LoVo (cell line): Measurements from ENCODE around the gene PLEKHA7.

ENCODE experiments used
- DNase-seq: peaks from one replicate; pipeline ENCODE4 v3.0.0-alpha.2; 2016; ENCODE audit warnings: low spot score

PLEKHA7 gene

GRCh38 chr11:16773981-16774935 is 240.0 kb downstream of the PLEKHA7 start:
- DNase-seq = no peak

GRCh38 chr11:16772141-16772512 is 242.1 kb downstream of the PLEKHA7 start:
- no peak for DNase-seq

DNA sequence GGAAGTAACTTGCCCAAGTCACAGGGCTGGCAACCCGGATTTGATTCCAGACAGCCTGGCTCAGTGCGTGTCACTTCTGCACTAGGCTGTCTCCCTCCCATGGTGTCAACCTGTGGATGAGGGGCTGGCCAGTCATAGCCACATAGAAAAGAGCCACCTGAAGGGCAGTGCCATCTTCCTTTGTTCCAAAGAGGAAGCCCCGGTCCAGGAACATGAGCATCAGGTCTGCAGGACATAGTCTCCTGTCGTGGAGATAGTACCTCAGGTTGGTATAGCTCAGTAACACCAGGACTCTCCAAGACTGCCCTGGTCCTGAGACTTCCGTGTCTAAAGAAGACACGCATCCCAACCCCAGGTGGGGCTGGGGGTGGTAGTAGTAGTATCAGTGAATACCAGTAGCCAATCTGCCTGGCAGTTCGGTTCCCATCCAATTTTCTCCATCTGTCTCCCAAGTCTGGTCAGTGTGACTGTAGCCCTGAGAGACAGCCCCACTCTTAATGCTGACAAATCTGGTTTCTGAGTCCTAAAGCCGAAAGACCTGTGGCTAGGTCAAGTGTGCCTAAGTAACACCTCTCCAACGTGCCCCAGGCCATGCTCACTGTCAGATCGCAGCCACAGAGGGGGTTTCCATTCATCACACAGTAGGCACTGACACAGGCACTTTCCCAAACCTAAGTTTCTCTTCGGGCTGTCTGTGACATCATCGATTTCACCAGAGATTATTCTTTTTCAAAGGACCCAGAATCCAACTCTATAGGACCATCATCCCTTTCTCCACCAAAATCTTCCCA is 242.7 kb downstream of the PLEKHA7 start:
- DNase-seq = no peak

- no peak for DNase-seq
Measured at GRCh38 chr11:16770016-16770415, 244.2 kb downstream of the PLEKHA7 start.

- DNase-seq = no peak
Measured at GRCh38 chr11:16769386-16769785, 244.8 kb downstream of the PLEKHA7 start.

DNA sequence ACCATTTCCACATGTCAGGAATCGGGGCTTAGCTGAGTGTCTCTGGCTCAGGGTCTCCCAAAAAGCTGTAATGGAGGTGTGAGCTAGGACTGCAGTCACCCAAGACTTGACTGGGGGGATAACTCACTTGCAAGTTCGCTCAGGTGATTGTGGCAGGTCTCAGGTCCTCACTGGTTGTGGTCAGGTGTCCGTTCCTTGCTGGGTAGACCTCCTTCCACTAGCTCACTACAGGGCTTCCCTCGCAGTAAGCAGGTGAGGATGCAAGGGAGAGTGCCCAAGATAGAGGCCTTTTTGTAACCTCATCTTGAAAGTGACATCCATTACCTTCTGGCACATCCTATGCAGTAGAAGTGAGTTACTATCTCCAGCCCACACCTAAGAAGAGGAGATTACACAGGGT is 246.3 kb downstream of the PLEKHA7 start:
- no peak for DNase-seq

DNA sequence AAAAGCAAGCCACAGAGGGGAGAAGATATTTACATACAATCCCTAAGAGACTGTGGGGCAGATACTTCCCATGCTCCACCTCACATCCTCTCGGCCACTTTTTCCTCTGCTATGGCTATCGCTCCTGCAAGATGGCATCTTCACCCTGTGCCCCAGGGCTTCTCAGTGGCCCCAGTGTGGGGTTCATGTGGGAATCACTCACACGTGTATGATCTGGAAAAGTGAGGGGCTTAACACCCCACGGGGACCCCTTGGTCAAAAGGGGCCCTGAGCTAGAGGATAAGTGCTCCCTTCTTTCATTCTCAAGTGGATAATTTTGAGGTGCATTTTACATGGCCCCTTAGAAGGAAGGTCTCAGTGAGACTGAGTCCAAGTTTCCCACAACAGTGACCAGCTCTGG is 247.1 kb downstream of the PLEKHA7 start:
- no peak for DNase-seq

DNA sequence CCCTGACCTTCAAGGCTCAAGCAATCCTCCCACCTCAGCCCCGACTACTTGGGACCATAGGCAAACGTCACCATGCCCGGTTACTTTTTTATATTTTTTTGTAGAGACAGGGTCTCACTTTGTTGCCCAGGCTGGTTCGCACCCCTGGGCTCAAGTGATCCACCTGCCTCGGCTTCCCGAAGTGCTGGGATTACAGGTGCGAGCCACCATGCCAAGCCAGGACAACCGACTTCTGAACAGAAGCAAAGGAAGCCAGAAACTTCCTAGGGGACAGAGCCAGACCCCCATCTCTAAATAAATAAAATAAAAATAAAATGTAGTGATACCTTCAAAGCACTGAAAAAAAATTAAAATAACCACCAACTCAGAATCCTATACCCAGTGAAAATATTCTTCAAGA is 249.3 kb downstream of the PLEKHA7 start:
- DNase-seq = no peak

- DNase-seq = no peak
Measured at GRCh38 chr11:16763746-16764145, 250.5 kb downstream of the PLEKHA7 start.

GRCh38 chr11:16759857-16760508 is 254.2 kb downstream of the PLEKHA7 start:
- no peak for DNase-seq

DNA sequence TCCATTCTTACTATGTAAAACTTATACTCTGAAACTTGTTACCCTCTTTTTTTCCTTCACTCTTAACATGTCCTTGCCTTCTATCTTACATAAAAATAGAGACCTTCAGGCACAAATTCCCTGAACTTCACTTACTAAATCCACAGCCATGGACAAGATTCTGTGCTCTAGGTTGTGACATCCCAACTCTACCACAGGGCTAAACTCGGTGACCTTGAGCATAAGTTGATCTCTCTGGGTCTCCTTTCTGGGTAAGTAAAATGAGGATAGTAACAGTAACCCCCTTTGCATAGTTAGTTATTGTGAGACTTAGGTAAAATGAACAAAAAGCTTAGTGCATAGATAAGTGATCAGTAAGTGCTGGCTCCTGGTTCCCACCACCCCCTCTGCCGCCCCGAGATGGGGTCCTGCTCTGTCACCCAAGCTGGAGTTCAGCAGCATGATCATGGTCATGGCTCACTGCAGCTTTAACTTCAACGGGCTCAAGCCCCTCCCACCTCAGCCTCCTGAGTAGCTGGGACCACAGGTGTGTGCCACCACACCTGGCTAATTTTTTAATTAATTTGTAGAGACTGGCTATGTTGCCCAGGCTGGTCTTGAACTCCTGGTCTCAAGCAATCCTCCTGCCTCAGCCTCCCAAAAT is 255.7 kb downstream of the PLEKHA7 start:
- no peak for DNase-seq

DNA sequence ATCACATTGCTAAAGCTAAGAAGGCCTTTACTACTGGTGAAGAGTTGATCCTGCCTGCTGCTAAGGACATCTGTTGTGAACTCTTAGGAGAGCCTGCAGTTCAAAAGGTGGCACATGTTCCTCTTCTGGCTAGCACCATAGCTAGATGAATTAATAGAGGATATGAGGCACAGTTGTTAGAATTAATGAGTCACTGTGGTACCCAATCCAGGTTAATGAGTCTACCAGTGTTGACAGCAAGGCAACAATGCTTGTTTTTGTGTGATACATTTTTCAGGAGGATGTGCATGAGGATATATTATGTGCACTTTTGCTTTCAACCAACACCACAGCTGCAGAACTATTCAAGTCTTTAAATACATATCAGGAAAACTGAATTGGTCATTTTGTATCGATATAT is 263.8 kb downstream of the PLEKHA7 start:
- DNase-seq = no peak

GRCh38 chr11:16749666-16750065 is 264.5 kb downstream of the PLEKHA7 start:
- no peak for DNase-seq

DNA sequence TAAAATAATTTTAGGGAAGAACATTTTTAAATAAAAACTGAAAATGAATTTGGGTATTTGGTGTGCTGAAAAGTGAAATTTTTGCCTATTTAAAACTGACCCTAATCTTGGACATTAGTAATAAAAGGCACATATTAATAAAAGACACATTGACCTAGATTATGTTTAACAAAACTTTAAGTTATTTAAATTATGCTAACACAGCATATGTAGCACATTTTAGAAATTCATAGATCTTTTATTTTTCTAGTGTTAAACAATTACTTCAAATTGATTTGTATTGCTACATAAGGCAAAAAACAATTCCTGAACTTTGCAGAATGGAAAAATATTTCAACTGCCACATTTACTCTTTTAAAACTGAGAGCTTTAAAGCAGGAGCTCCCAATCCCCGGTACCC is 265.1 kb downstream of the PLEKHA7 start:
- DNase-seq = no peak

- no peak for DNase-seq
Measured at GRCh38 chr11:16745950-16746605, 268.1 kb downstream of the PLEKHA7 start.

DNA sequence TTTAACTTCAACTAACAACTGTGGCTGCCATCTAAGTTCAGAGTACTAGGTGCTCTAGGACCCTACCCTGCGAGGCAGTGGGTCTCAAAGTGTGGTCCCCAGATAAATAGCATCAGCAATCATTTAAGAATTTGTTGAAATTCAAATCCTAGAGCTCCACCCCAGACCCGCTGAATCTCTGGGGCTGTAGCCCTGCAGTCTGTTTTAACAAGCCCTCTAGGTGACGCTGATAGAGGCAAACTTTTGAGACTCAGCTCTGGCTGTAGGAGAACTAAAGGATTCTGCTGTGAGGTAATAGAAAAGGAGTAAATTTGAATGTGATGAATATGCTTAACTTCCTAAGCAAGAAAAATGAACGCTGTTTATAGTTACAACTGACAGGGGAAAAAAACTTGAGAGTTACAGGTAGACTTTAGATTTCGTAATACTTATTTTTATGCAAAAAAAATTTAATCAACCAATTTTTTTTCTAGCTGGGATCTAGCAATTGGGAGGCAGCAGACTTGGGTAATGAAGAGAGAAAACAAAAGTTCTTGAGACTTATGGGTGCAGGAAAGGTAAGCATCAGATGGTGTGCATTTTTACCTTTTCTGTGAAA is 270.0 kb downstream of the PLEKHA7 start:
- no peak for DNase-seq

DNA sequence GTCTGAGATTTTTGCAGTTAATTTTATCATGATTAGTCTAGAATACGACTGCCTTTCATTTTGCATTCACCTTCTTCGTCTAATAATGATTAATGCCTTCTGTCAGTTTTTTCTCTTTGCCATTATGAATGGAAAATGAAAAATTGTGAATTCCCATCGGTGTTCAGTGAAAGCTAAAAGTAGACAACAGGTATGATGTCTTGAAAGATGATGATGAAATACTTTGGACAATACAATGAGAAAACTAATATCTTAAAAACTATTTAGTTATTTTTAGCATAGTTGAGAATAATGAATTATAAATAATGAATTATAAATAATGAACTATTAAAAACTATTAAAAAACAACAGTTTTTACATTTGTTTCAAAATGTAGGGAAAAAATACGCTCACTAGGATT is 270.7 kb downstream of the PLEKHA7 start:
- no peak for DNase-seq

- no peak for DNase-seq
Measured at GRCh38 chr11:16741473-16741872, 272.7 kb downstream of the PLEKHA7 start.

- no peak for DNase-seq
Measured at GRCh38 chr11:16738947-16739815, 275.0 kb downstream of the PLEKHA7 start.
